Epithelial cell of esophagus (primary cell): Measurements from ENCODE around the gene RAI1.

ENCODE experiments used
- DNase-seq: peaks from one replicate; pipeline ENCODE4 v3.0.0; 2010; ENCODE audit warnings: low read depth
- H3K4me3 ChIP-seq: 2 replicates; pipeline ENCODE4 v1.5.1; 2011; ENCODE audit warnings: mild to moderate bottlenecking, low read length, control low read depth
- CTCF ChIP-seq: IDR thresholded peaks from 2 replicates; pipeline ENCODE4 v1.5.1; 2011; ENCODE audit warnings: low read depth, mild to moderate bottlenecking, low read length, control low read depth, inconsistent platforms; ENCODE audit not compliant: insufficient read depth; ENCODE audit errors: missing control alignments

RAI1 gene

GRCh38 chr17:17849147-17849820 lies 168.0 kb downstream of the RAI1 start:
- no peak for TF ChIP-seq CTCF
- no peak overlapping the region for H3K4me3 ChIP-seq
- DNase-seq = no peak

DNA sequence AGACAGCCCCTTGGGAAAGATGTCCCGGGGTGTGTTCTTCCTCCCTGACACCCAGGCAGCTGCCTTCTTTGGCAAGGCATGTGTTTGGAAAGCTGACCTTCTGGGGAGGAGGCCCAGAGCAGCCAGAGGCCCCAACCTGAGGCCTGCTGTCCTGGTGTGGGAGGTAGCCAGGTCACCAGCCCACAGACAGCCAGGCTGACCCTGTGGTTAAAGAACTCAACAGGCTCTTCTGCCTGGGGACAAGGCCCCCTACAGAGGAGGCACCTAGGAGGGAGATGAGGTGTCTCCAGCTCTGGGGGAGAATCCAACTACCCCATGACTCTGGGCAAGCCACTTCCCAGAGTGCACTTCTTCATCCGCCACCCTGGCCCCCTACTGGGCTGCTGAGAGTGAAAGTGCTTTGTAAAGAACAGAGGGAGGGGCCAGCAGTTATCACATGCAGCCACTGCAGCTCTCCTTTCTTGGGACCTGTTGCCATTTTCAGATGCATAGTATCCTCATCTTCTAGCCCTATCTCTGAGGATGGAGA lies 168.7 kb downstream of the RAI1 start:
- H3K4me3 ChIP-seq = no peak overlapping the region
- DNase-seq = no peak
- no peak for TF ChIP-seq CTCF

- no peak for TF ChIP-seq CTCF
- H3K4me3 ChIP-seq = no peak overlapping the region
- no peak for DNase-seq
These were observed 170.1 kb downstream of the RAI1 start for GRCh38 chr17:17851103-17852002.

GRCh38 chr17:17852930-17853329 lies 171.7 kb downstream of the RAI1 start:
- no peak overlapping the region for H3K4me3 ChIP-seq
- no peak for DNase-seq
- TF ChIP-seq CTCF = no peak

- peak; percentile 81 for DNase-seq
- no peak overlapping the region for H3K4me3 ChIP-seq
- no peak for TF ChIP-seq CTCF
These were observed 172.7 kb downstream of the RAI1 start for GRCh38 chr17:17853811-17854447.

GRCh38 chr17:17855976-17856375 lies 174.7 kb downstream of the RAI1 start:
- no peak for DNase-seq
- H3K4me3 ChIP-seq = no peak overlapping the region
- TF ChIP-seq CTCF = no peak
